ENCODE results near the gene H3-3A.
A peak's percentile ranks its signal among the peaks of the same experiment; 100 is the strongest.

Gene H3-3A

DNA sequence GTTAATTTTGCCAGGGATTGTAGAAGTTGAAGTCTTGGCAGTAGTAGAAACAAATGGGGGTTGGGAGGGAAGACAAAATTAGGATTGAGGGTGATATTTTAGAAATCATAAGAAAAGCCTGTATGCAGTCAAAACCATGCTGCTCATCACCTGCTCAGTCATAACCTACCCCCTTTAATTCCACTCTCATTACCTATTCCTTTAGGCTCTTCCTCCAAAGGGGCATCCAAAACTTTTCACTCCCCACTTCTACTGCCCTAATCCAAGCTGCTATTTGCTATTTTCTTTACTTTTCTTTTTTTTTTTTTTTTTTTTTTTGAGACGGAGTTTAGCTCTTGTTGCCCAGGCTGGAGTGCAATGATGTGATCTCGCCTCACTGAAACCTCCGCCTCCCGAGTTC, 11.5 kb downstream of the H3-3A start:
- Histone ChIP-seq H3K36me3 (replicated peaks; ENCODE audit: low read depth, low read length) (peaks cover 35% of the 10 kb centered on the region), H3K9ac (ENCODE audit: low read length) (no peak overlapping the region), H3K4me3 (ENCODE audit: low read length) (no peak overlapping the region), H3K4me1 (ENCODE audit: low read length) (no peaks in the 10 kb centered on the region), H3K27ac (ENCODE audit: low read length) (no peak overlapping the region), H2AFZ (ENCODE audit: low read depth, low read length) (no peak overlapping the region), H3K27me3 (ENCODE audit: low read depth, low read length) (no peaks in the 10 kb centered on the region), H3K4me2 (ENCODE audit: low read length) (no peak overlapping the region), H3K9me3 (ENCODE audit: insufficient read depth, low read length) (no peaks in the 10 kb centered on the region), H4K20me1 (ENCODE audit: insufficient read depth, low read length) (peaks cover 48% of the 10 kb centered on the region), H3K79me2 (ENCODE audit: low read length) (peaks cover 20% of the 10 kb centered on the region)
- TF ChIP-seq, protein P1, sequence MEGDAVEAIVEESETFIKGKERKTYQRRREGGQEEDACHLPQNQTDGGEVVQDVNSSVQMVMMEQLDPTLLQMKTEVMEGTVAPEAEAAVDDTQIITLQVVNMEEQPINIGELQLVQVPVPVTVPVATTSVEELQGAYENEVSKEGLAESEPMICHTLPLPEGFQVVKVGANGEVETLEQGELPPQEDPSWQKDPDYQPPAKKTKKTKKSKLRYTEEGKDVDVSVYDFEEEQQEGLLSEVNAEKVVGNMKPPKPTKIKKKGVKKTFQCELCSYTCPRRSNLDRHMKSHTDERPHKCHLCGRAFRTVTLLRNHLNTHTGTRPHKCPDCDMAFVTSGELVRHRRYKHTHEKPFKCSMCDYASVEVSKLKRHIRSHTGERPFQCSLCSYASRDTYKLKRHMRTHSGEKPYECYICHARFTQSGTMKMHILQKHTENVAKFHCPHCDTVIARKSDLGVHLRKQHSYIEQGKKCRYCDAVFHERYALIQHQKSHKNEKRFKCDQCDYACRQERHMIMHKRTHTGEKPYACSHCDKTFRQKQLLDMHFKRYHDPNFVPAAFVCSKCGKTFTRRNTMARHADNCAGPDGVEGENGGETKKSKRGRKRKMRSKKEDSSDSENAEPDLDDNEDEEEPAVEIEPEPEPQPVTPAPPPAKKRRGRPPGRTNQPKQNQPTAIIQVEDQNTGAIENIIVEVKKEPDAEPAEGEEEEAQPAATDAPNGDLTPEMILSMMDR (IDR thresholded peaks at IDR 0.05; ENCODE audit: low read depth, low read length): no peak
- no peak for TF ChIP-seq EZH2phosphoT487 (IDR thresholded peaks at IDR 0.05; ENCODE audit: low read depth)

DNA sequence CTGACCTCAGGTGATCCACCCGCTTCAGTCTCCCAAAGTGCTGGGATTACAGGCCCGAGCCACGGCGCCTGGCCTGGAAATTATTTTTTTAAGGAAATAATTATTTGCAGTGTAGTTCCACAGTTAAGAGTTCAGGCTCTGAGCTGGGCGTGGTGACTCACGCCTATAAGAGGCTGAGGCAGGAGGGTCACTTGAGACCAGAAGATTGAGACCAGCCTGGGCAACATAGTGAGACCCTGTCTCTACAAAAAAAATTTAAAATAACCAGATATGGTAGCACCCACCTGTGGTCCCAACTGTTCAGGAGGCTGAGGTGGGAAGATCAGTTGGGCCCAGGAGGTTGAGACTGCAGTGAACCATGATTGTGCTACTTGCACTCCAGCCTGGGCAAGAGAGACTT, 13.9 kb downstream of the H3-3A start:
- H3K36me3 ChIP-seq (replicated peaks; ENCODE audit: low read depth, low read length): peaks cover 20% of the 10 kb centered on the region
- H2AFZ ChIP-seq (ENCODE audit: low read depth, low read length): no peak overlapping the region
- TF ChIP-seq, protein P1 (IDR thresholded peaks at IDR 0.05; ENCODE audit: low read depth, low read length): no peak
- TF ChIP-seq EZH2phosphoT487 (IDR thresholded peaks at IDR 0.05; ENCODE audit: low read depth): no peak
- H3K9ac ChIP-seq (ENCODE audit: low read length): no peak overlapping the region
- H3K4me3 ChIP-seq (ENCODE audit: low read length): no peak overlapping the region
- H3K4me2 ChIP-seq (ENCODE audit: low read length): no peak overlapping the region
- H3K79me2 ChIP-seq (ENCODE audit: low read length): no peaks in the 10 kb centered on the region; the same call in 1 of the 2 replicates
- H3K27me3 ChIP-seq (ENCODE audit: low read depth, low read length): no peaks in the 10 kb centered on the region
- H3K27ac ChIP-seq (ENCODE audit: low read length): no peak overlapping the region
- peaks cover 27% of the 10 kb centered on the region for H4K20me1 ChIP-seq (ENCODE audit: insufficient read depth, low read length)
- no peaks in the 10 kb centered on the region for H3K9me3 ChIP-seq (ENCODE audit: insufficient read depth, low read length)
- H3K4me1 ChIP-seq (ENCODE audit: low read length): no peaks in the 10 kb centered on the region

DNA sequence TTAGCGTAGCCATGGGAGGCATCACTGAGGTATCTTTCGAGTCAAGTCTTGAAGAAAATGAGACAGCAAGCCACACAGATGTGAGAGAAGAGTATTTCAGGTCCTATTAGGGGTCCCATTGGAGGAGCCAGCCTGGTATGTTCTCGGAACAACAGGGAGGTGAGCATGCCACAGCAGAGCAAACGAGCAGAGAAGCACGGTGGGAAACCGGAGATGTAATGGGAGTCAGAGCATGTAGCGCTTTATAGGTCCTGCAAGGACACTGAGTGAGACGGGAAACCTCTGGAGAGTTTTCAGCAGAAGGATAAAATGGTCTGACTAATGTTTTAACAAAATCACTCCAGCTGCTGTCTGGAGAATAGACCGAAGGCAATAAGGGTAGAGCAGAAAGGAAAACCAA, 15.9 kb downstream of the H3-3A start:
- Histone ChIP-seq H3K79me2 (ENCODE audit: low read length) (no peaks in the 10 kb centered on the region), H2AFZ (ENCODE audit: low read depth, low read length) (no peak overlapping the region), H3K9me3 (ENCODE audit: insufficient read depth, low read length) (no peaks in the 10 kb centered on the region), H3K9ac (ENCODE audit: low read length) (no peak overlapping the region), H3K4me3 (ENCODE audit: low read length) (no peak overlapping the region), H3K4me1 (ENCODE audit: low read length) (peaks cover 7% of the 10 kb centered on the region), H4K20me1 (ENCODE audit: insufficient read depth, low read length) (peaks cover 11% of the 10 kb centered on the region), H3K27ac (ENCODE audit: low read length) (no peak overlapping the region), H3K36me3 (replicated peaks; ENCODE audit: low read depth, low read length) (peaks cover 3% of the 10 kb centered on the region), H3K27me3 (ENCODE audit: low read depth, low read length) (peaks cover 7% of the 10 kb centered on the region; the same call in 1 of the 2 replicates), H3K4me2 (ENCODE audit: low read length) (no peak overlapping the region)
- TF ChIP-seq, protein P1 (IDR thresholded peaks at IDR 0.05; ENCODE audit: low read depth, low read length): no peak
- TF ChIP-seq EZH2phosphoT487 (IDR thresholded peaks at IDR 0.05; ENCODE audit: low read depth): no peak

DNA sequence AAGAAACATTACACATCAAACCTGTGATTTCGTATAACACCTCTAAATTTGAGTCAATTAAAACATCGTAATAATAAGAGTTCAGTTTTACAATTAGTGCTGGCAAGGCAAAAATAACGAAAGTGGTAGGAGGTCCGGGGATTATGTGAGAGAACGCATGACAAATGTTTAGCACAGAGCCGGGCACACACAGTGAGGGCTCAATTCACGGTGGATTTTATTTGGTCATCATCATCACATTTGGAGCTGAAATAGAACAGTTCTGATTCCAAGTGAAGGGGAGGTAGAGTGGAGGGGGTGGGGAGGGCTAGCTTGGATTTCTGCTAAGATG, 20.0 kb downstream of the H3-3A start:
- Histone ChIP-seq H3K9me3 (ENCODE audit: insufficient read depth, low read length) (no peaks in the 10 kb centered on the region), H3K27me3 (ENCODE audit: low read depth, low read length) (peaks cover 7% of the 10 kb centered on the region; the same call in 1 of the 2 replicates), H3K4me2 (ENCODE audit: low read length) (peak overlapping the region; percentile 94), H3K4me3 (ENCODE audit: low read length) (peak overlapping the region; percentile 85), H3K79me2 (ENCODE audit: low read length) (no peaks in the 10 kb centered on the region), H3K27ac (ENCODE audit: low read length) (no peak overlapping the region), H2AFZ (ENCODE audit: low read depth, low read length) (peak overlapping the region; percentile 88; the same call in 1 of the 2 replicates), H3K36me3 (replicated peaks; ENCODE audit: low read depth, low read length) (no peaks in the 10 kb centered on the region), H3K9ac (ENCODE audit: low read length) (peak overlapping the region; percentile 76), H4K20me1 (ENCODE audit: insufficient read depth, low read length) (no peaks in the 10 kb centered on the region), H3K4me1 (ENCODE audit: low read length) (peaks cover 30% of the 10 kb centered on the region)
- TF ChIP-seq, protein P1 (IDR thresholded peaks at IDR 0.05; ENCODE audit: low read depth, low read length): no peak
- no peak for TF ChIP-seq EZH2phosphoT487 (IDR thresholded peaks at IDR 0.05; ENCODE audit: low read depth)

Measured in OCI-LY3 (cell line).